HUES48 (cell line): ENCODE data around the gene WDR55.
"Not testable (repeated sequence)": the region's sequence is repeated elsewhere in the genome, so short reads cannot be mapped to it uniquely, and the experiment has no call there.

Source experiments
- H3K27ac ChIP-seq: one replicate; pipeline ENCODE4 v1.7.0; 2013; ENCODE audit warnings: low read depth, low read length, inconsistent platforms
- H3K27me3 ChIP-seq: 2 replicates; pipeline ENCODE4 v1.6.1; 2013; ENCODE audit warnings: mild to moderate bottlenecking, low read length; ENCODE audit not compliant: control insufficient read depth, insufficient read depth
- H3K36me3 ChIP-seq: 2 replicates; pipeline ENCODE4 v1.6.1; 2013; ENCODE audit warnings: low read length; ENCODE audit not compliant: control insufficient read depth, insufficient read depth
- H3K4me1 ChIP-seq: 2 replicates; pipeline ENCODE4 v1.6.1; 2013; ENCODE audit warnings: mild to moderate bottlenecking, low read length; ENCODE audit not compliant: control insufficient read depth, insufficient read depth
- H3K4me3 ChIP-seq: 2 replicates; pipeline ENCODE4 v1.5.1; 2013; ENCODE audit warnings: mild to moderate bottlenecking, low read depth, low read length
- H3K9ac ChIP-seq: 2 replicates; pipeline ENCODE4 v1.6.1; 2013; ENCODE audit warnings: mild to moderate bottlenecking, low read depth, low read length, moderate library complexity
- H3K9me3 ChIP-seq: 2 replicates; pipeline ENCODE4 v1.6.1; 2013; ENCODE audit warnings: low read length; ENCODE audit not compliant: control insufficient read depth, insufficient read depth

The WDR55 gene

GRCh38 chr5:140664359-140665119 is at the start of gene WDR55:
WDR55 (plus strand) TSS chr5:140664904; CDS start chr5:140664913, 9 bp downstream.
- peaks cover 66% of the 10 kb centered on the region for H3K36me3 ChIP-seq
- no peaks in the 10 kb centered on the region for H3K27me3 ChIP-seq
- peak within 1 kb of the TSS; percentile 97 for H3K4me3 ChIP-seq
- peak within 1 kb of the TSS; percentile 82 for H3K27ac ChIP-seq
- H3K9me3 ChIP-seq = no peaks in the 10 kb centered on the region
- H3K9ac ChIP-seq = peak within 1 kb of the TSS; percentile 74
- H3K4me1 ChIP-seq = no peaks in the 10 kb centered on the region

GRCh38 chr5:140622301-140622700 is 42.4 kb upstream of the WDR55 start:
- Histone ChIP-seq H3K27me3 (no peaks in the 10 kb centered on the region), H3K27ac (no peak overlapping the region), H3K4me3 (no peak overlapping the region), H3K9me3 (0 out of 2 replicates have a peak, but pooled peaks cover 3% of the 10 kb centered on the region), H3K4me1 (no peaks in the 10 kb centered on the region), H3K36me3 (no peaks in the 10 kb centered on the region), H3K9ac (no peak overlapping the region)

GRCh38 chr5:140623061-140623460 is 41.6 kb upstream of the WDR55 start:
- not testable (repeated sequence) for H3K9ac ChIP-seq, H3K4me3 ChIP-seq

GRCh38 chr5:140624886-140625285 is 39.8 kb upstream of the WDR55 start:
- peaks cover 10% of the 10 kb centered on the region for H3K9me3 ChIP-seq
- not testable (repeated sequence) for H3K4me3 ChIP-seq

More at GRCh38 chr5:140623061-140623460, 41.6 kb upstream of the WDR55 start:
- not testable (repeated sequence) for H3K4me1 ChIP-seq, H3K27ac ChIP-seq, H3K36me3 ChIP-seq, H3K9me3 ChIP-seq, H3K27me3 ChIP-seq

GRCh38 chr5:140627972-140628371 is 36.7 kb upstream of the WDR55 start:
- Histone ChIP-seq H3K36me3 (no peaks in the 10 kb centered on the region), H3K9me3 (peaks cover 10% of the 10 kb centered on the region), H3K9ac (no peak overlapping the region), H3K4me3 (no peak overlapping the region), H3K4me1 (no peaks in the 10 kb centered on the region; the same call in 1 of the 2 replicates), H3K27me3 (peaks cover 28% of the 10 kb centered on the region), H3K27ac (no peak overlapping the region)

More at GRCh38 chr5:140624886-140625285, 39.8 kb upstream of the WDR55 start:
- not testable (repeated sequence) for H3K27ac ChIP-seq, H3K4me1 ChIP-seq, H3K36me3 ChIP-seq, H3K9ac ChIP-seq, H3K27me3 ChIP-seq

GRCh38 chr5:140628711-140629110 is 36.0 kb upstream of the WDR55 start:
- H3K4me3 ChIP-seq = no peak overlapping the region
- peaks cover 35% of the 10 kb centered on the region for H3K27me3 ChIP-seq
- H3K9ac ChIP-seq = no peak overlapping the region
- no peak overlapping the region for H3K27ac ChIP-seq
- H3K9me3 ChIP-seq = peaks cover 10% of the 10 kb centered on the region
- H3K4me1 ChIP-seq = peaks cover 3% of the 10 kb centered on the region; the same call in 1 of the 2 replicates
- H3K36me3 ChIP-seq = no peaks in the 10 kb centered on the region

GRCh38 chr5:140630292-140631035 is 34.2 kb upstream of the WDR55 start:
- Histone ChIP-seq H3K4me3 (no peak overlapping the region), H3K9ac (no peak overlapping the region), H3K27me3 (peaks cover 41% of the 10 kb centered on the region), H3K4me1 (peaks cover 3% of the 10 kb centered on the region; the same call in 1 of the 2 replicates), H3K27ac (no peak overlapping the region), H3K36me3 (no peaks in the 10 kb centered on the region), H3K9me3 (peaks cover 10% of the 10 kb centered on the region)

- Histone ChIP-seq H3K36me3 (no peaks in the 10 kb centered on the region), H3K9me3 (peaks cover 10% of the 10 kb centered on the region), H3K4me3 (no peak overlapping the region), H3K4me1 (peaks cover 3% of the 10 kb centered on the region; the same call in 1 of the 2 replicates), H3K27me3 (peaks cover 41% of the 10 kb centered on the region), H3K27ac (no peak overlapping the region), H3K9ac (no peak overlapping the region)
Observed at GRCh38 chr5:140631036-140631417, 33.7 kb upstream of the WDR55 start.

- H3K27ac ChIP-seq = no peak overlapping the region
- H3K4me3 ChIP-seq = peak overlapping the region; percentile 61
Observed at GRCh38 chr5:140631831-140632365, 32.8 kb upstream of the WDR55 start.

GRCh38 chr5:140632366-140633020 is 32.2 kb upstream of the WDR55 start:
- peaks cover 3% of the 10 kb centered on the region; the same call in 1 of the 2 replicates for H3K4me1 ChIP-seq
- H3K27me3 ChIP-seq = peaks cover 41% of the 10 kb centered on the region
- H3K9me3 ChIP-seq = peaks cover 8% of the 10 kb centered on the region
- no peak overlapping the region for H3K9ac ChIP-seq
- no peaks in the 10 kb centered on the region for H3K36me3 ChIP-seq
- no peak overlapping the region for H3K27ac ChIP-seq
- H3K4me3 ChIP-seq = peak overlapping the region; percentile 61

More at GRCh38 chr5:140631831-140632365, 32.8 kb upstream of the WDR55 start:
- Histone ChIP-seq H3K9me3 (peaks cover 10% of the 10 kb centered on the region), H3K27me3 (peaks cover 41% of the 10 kb centered on the region), H3K4me1 (peaks cover 3% of the 10 kb centered on the region; the same call in 1 of the 2 replicates), H3K9ac (no peak overlapping the region), H3K36me3 (no peaks in the 10 kb centered on the region)
